Natural killer cell (primary cell): Measurements from ENCODE around the gene SLC4A9. TPM values are rescaled to one million over a fixed set of nuclear protein-coding genes. Genes with fewer than 3 reads are reported as not detected.

Experiments used
- ATAC-seq, 3 donors: fragments of 150-1000 bp in 2 of 3; fragments of 200-7000 bp in 1 of 3; cut with Tn5 transposase; 1 replicate in 1 of 3; 2 replicates in 2 of 3; pipeline ENCODE4 v1.10.0; 2021; ENCODE audit warnings: mild to moderate bottlenecking in 2 of 3, moderate library complexity in 2 of 3
- DNase-seq, 2 donors: peaks; one replicate each; pipeline versions ENCODE4 v3.0.0 to v3.0.0-alpha.2; 2013 to 2021; ENCODE audit warnings: mixed read lengths in 1 of 2
- H3K27ac ChIP-seq: one replicate; pipeline ENCODE4 v1.5.1; 2013; ENCODE audit warnings: mild to moderate bottlenecking, low read length
- H3K27me3 ChIP-seq: one replicate; pipeline ENCODE4 v1.6.1; 2013; ENCODE audit warnings: low read length; ENCODE audit not compliant: control insufficient read depth, insufficient read depth
- H3K36me3 ChIP-seq: one replicate; pipeline ENCODE4 v1.6.1; 2013; ENCODE audit warnings: low read length; ENCODE audit not compliant: control insufficient read depth, insufficient read depth
- H3K4me1 ChIP-seq: one replicate; pipeline ENCODE4 v1.6.1; 2013; ENCODE audit warnings: low read length; ENCODE audit not compliant: control insufficient read depth, insufficient read depth
- H3K4me3 ChIP-seq: one replicate; pipeline ENCODE4 v1.5.1; 2013; ENCODE audit warnings: low read length
- H3K9me3 ChIP-seq: one replicate; pipeline ENCODE4 v1.6.1; 2013; ENCODE audit warnings: low read length; ENCODE audit not compliant: control insufficient read depth, insufficient read depth
- H3K27ac Mint-ChIP-seq, 2 donors: one replicate each; pipeline ENCODE4 v1.8.0; 2022; ENCODE audit warnings: mild to moderate bottlenecking in 2 of 2, mixed read lengths in 2 of 2, moderate library complexity in 1 of 2
- H3K27me3 Mint-ChIP-seq, 2 donors: one replicate each; pipeline ENCODE4 v1.8.0; 2022; ENCODE audit warnings: low read depth in 2 of 2, mixed read lengths in 2 of 2
- H3K36me3 Mint-ChIP-seq: one replicate; pipeline ENCODE4 v1.8.0; 2022; ENCODE audit warnings: mixed read lengths
- H3K4me1 Mint-ChIP-seq, 2 donors: one replicate each; pipeline ENCODE4 v1.8.0; 2022; ENCODE audit warnings: mixed read lengths in 2 of 2
- H3K4me3 Mint-ChIP-seq: one replicate; pipeline ENCODE4 v1.8.0; 2022; ENCODE audit warnings: mild to moderate bottlenecking, moderate library complexity, mixed read lengths
- H3K9me3 Mint-ChIP-seq, 2 donors: one replicate each; pipeline ENCODE4 v1.8.0; 2022; ENCODE audit warnings: mixed read lengths in 2 of 2
- CTCF ChIP-seq: fragments of 200-600 bp; IDR thresholded peaks from one replicate; pipeline ENCODE4 v1.8.0; 2022; ENCODE audit warnings: antibody characterized with exemption
- WGBS: methylation state at CpG from one replicate; pipeline ENCODE4 v1.1.7; 2013; ENCODE audit warnings: missing lambda C conversion rate; ENCODE audit not compliant: insufficient coverage; 5-methylcytosine and 5-hydroxymethylcytosine counted together
- intact Hi-C: fragments of 100-400 bp; cut with micrococcal nuclease; formaldehyde crosslinking; loops from one replicate; pipeline ENCODE4 v1.14.2; 2022
- total RNA-seq, 4 donors: library from RNA; stranded (reverse); fragments of 120-200 nt in 1 of 4; gene quantifications; one replicate each; pipeline versions ENCODE4 v1.2.3 to v1.2.4, GENCODE V29; 2013 to 2022

SLC4A9 gene
- total RNA-seq, 3 donors from 2014 or later (not counting 1 experiment from before 2014, with no cell fraction given): not detected

GRCh38 chr5:140367256-140368013 is 7.4 kb downstream of the SLC4A9 start:
- 90% methylated on average over 8 of the region's 8 CpGs for WGBS
- Histone ChIP-seq H3K9me3 (no peaks in the 10 kb centered on the region), H3K27me3 (no peaks in the 10 kb centered on the region), H3K36me3 (no peaks in the 10 kb centered on the region), H3K27ac (no peak overlapping the region), H3K4me1 (peaks cover 8% of the 10 kb centered on the region), H3K4me3 (no peak overlapping the region)
- intact Hi-C loops: no loop called here
- Mint-ChIP-seq H3K27ac (no peak overlapping the region), H3K4me1 (peaks cover 5 to 6% of the 10 kb centered on the region in 2 donors), H3K27me3 (no peaks in the 10 kb centered on the region), H3K36me3 (no peaks in the 10 kb centered on the region), H3K4me3 (no peak overlapping the region), H3K9me3 (no peaks in the 10 kb centered on the region)
- ATAC-seq (no peak), DNase-seq (no peak)
- TF ChIP-seq CTCF: no peak

DNA sequence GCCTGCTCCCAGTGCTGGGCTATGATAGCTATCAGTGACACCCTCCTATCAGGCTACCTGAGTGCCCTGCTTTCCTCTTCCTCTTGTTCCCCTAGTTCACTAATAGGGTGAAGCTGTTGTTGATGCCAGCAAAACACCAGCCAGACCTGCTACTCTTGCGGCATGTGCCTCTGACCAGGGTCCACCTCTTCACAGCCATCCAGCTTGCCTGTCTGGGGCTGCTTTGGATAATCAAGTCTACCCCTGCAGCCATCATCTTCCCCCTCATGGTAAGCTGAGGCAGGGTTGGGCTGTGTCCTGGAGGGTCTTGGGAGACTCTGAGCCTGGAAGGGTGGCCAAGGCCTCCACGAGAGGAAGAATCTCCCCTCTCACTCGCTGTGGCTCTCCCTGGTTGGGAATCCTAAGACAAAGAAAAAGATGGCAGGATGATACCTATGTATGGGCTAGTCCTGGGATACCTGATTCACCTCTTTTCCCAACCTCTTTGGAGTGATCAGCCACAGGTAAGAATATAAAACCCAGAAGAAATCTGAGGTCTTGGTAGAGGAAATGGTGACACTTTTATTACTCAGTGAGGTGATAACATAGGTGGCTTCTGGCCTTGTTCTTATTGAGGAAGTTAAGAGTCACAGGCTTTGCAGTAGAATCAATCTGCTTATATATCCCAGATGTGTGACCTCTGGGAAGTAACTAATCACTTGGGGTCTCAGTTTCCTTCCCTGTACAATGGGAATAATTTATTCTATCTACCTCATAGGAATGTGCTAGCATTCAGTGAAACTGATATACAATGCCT is 11.6 kb downstream of the SLC4A9 start:
- Mint-ChIP-seq H3K27ac (no peak overlapping the region), H3K4me1 (peaks cover 0 to 7% of the 10 kb centered on the region in 2 donors), H3K4me3 (no peak overlapping the region), H3K9me3 (no peaks in the 10 kb centered on the region), H3K27me3 (no peaks in the 10 kb centered on the region), H3K36me3 (no peaks in the 10 kb centered on the region)
- intact Hi-C loops: no loop called here
- Histone ChIP-seq H3K27ac (no peak overlapping the region), H3K4me3 (no peak overlapping the region), H3K36me3 (no peaks in the 10 kb centered on the region), H3K27me3 (no peaks in the 10 kb centered on the region), H3K4me1 (peaks cover 5% of the 10 kb centered on the region), H3K9me3 (no peaks in the 10 kb centered on the region)
- WGBS: 97% methylated on average over 3 of the region's 3 CpGs
- no peak for TF ChIP-seq CTCF
- DNase-seq: no peak
- ATAC-seq: no peak

DNA sequence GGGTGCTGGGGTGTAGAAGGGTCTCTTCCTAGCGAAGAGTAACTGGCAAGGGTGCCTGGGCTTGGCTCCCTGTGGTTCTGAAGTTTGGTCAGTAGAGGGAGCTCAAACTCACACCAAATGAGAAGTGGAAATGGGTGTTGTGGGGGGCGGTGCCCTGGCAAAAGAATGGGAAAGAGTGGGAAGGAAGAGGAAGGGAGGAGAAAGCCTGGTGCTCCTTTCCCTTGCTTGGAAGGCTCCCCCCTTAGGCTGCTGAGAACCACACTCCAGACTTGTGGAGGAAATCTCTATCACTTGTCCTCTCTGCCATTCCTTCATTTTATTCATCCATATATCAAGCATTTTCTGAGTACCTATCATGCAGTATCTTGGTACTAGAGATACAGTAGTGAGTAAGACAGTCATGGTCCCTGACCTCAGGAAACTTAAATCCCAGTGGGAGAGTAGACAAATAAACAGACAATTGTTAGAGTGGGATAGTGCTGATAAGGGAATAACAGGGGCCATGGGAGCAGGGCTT is 13.0 kb downstream of the SLC4A9 start:
- Mint-ChIP-seq H3K4me3 (no peak overlapping the region), H3K27ac (peak overlapping the region in 1 of 2 donors; percentile 6), H3K27me3 (no peaks in the 10 kb centered on the region), H3K9me3 (no peaks in the 10 kb centered on the region), H3K4me1 (peaks cover 0 to 7% of the 10 kb centered on the region in 2 donors), H3K36me3 (no peaks in the 10 kb centered on the region)
- 29% methylated on average over 2 of the region's 2 CpGs for WGBS
- DNase-seq (peak; percentile 22 to 68), ATAC-seq (peak; percentile 65 to 85 (median 76))
- intact Hi-C loops: loop anchor here (1.0 kb wide), 1 partner anchor 347 kb away; no protein-coding TSS in a partner anchor
- peak; percentile 83 for TF ChIP-seq CTCF
- Histone ChIP-seq H3K36me3 (no peaks in the 10 kb centered on the region), H3K4me1 (peaks cover 5% of the 10 kb centered on the region), H3K27ac (no peak overlapping the region), H3K4me3 (no peak overlapping the region), H3K27me3 (no peaks in the 10 kb centered on the region), H3K9me3 (no peaks in the 10 kb centered on the region)
